Panc1 (cell line): ENCODE data around the gene OSGIN1. TPM values are rescaled to one million over a fixed set of nuclear protein-coding genes. Genes with fewer than 3 reads are reported as not detected.

Experiments
- ATAC-seq: fragments of 200-7000 bp; cut with Tn5 transposase; 2 replicates; pipeline ENCODE4 v1.9.1; 2020; ENCODE audit warnings: mild to moderate bottlenecking, moderate library complexity
- BruUV-seq: library from RNA; stranded (reverse); fragments of 400-500 nt; replicated peaks from 2 replicates; lab custom pipeline; 2021; lab: Mats Ljungman, UMichigan
- CTCF ChIA-PET: fragments of 300-600 bp; sonication (Branson Sonifier 250); formaldehyde crosslinking; loops from one replicate; lab custom pipeline; 2022; ENCODE audit warnings: antibody characterized with exemption; lab: Charles Lee
- POLR2A ChIA-PET: fragments of 300-600 bp; sonication (Branson Sonifier 250); formaldehyde crosslinking; loops from one replicate; lab custom pipeline; 2022; ENCODE audit warnings: antibody characterized with exemption; lab: Charles Lee
- DNase-seq: peaks from one replicate; pipeline ENCODE4 v3.0.0-alpha.2; 2010; ENCODE audit warnings: low read depth, low spot score
- H3K27ac ChIP-seq: 2 replicates; pipeline ENCODE4 v1.5.1; 2011; ENCODE audit warnings: mild to moderate bottlenecking, low read length, inconsistent platforms
- H3K27me3 ChIP-seq: fragments of 200-500 bp; sonication (Bioruptor generic); 2 replicates; pipeline ENCODE4 v1.6.0; 2014; ENCODE audit warnings: low read length, inconsistent platforms; ENCODE audit not compliant: control insufficient read depth, insufficient read depth
- H3K36me3 ChIP-seq: fragments of 200-500 bp; sonication (Bioruptor generic); 2 replicates; pipeline ENCODE4 v1.5.1; 2014; ENCODE audit warnings: inconsistent platforms, mild to moderate bottlenecking, low read length, moderate library complexity; ENCODE audit not compliant: control insufficient read depth, insufficient read depth
- H3K4me1 ChIP-seq: 2 replicates; pipeline ENCODE4 v1.5.1; 2011; ENCODE audit warnings: inconsistent platforms, mild to moderate bottlenecking, low read length, moderate library complexity; ENCODE audit not compliant: control insufficient read depth, insufficient read depth
- H3K4me3 ChIP-seq, 2 experiments: 2 replicates each; pipeline ENCODE4 v1.5.1; 2011 to 2012; ENCODE audit warnings: low read depth in 2 of 2, low read length in 2 of 2, mild to moderate bottlenecking in 2 of 2, inconsistent platforms in 1 of 2, moderate library complexity in 1 of 2
- H3K9me3 ChIP-seq: fragments of 200-500 bp; sonication (Bioruptor generic); 2 replicates; pipeline ENCODE4 v1.5.1; 2014; ENCODE audit warnings: low read depth, mild to moderate bottlenecking, inconsistent platforms, low read length, moderate library complexity; ENCODE audit not compliant: control insufficient read depth, insufficient read depth
- CTCF ChIP-seq: fragments of 450-650 bp; IDR thresholded peaks from 2 replicates; pipeline ENCODE4 v1.5.1; 2017; ENCODE audit warnings: mild to moderate bottlenecking
- POLR2AphosphoS5 ChIP-seq: IDR thresholded peaks from 2 replicates; pipeline ENCODE4 v1.6.1; 2012; ENCODE audit warnings: mild to moderate bottlenecking, low read depth, low read length, moderate library complexity
- REST ChIP-seq, 2 experiments: IDR thresholded peaks; 2 replicates each; pipeline ENCODE4 v1.6.1; 2011 to 2012; ENCODE audit warnings: low read depth in 2 of 2, control low read depth in 1 of 2, low read length in 1 of 2, mild to moderate bottlenecking in 1 of 2, moderate library complexity in 1 of 2; ENCODE audit not compliant: insufficient read depth in 1 of 2
- SIN3A ChIP-seq: IDR thresholded peaks from 2 replicates; pipeline ENCODE4 v1.6.1; 2012; ENCODE audit warnings: low read depth, mild to moderate bottlenecking, low read length, moderate library complexity, borderline replicate concordance; ENCODE audit not compliant: insufficient read depth
- TCF7L2 ChIP-seq: IDR thresholded peaks from 2 replicates; pipeline ENCODE4 v1.6.1; 2011; ENCODE audit warnings: mild to moderate bottlenecking, low read depth, low read length, inconsistent platforms
- in situ Hi-C: cut with HindIII; loops from 2 replicates; pipeline ENCODE4 v1.10.0; 2016; ENCODE audit warnings: low sequenced_read_pairs, low pct_unique_long_range_greater_than_20kb
- intact Hi-C: fragments of 100-400 bp; cut with micrococcal nuclease; formaldehyde crosslinking; loops from one replicate; pipeline ENCODE4 v1.10.0; 2022; ENCODE audit not compliant: unreplicated experiment
- total RNA-seq: library from RNA; stranded (reverse); gene quantifications from one replicate; pipeline ENCODE4 v1.2.1, GENCODE V29; 2021; ENCODE audit not compliant: unreplicated experiment

Gene OSGIN1
- total RNA-seq, 1 experiment from 2014 or later = 4.9 TPM

- Histone ChIP-seq H3K36me3 (no peaks in the 10 kb centered on the region), H3K4me1 (no peaks in the 10 kb centered on the region), H3K27ac (no peak overlapping the region), H3K9me3 (no peaks in the 10 kb centered on the region), H3K4me3 (no peak overlapping the region), H3K27me3 (no peaks in the 10 kb centered on the region)
- in situ Hi-C loops = no loop called here
- ATAC-seq = no peak
- POLR2A ChIA-PET = interaction anchor here (0.6 kb wide), 1 partner anchor 10 kb away, joined by 4 read pairs; no protein-coding TSS in a partner anchor
- no peak for DNase-seq
- intact Hi-C loops = no loop called here
- BruUV-seq = no TSS peak
- TF ChIP-seq POLR2AphosphoS5 = no peak
- no peak for TF ChIP-seq REST (IDR thresholded peaks at IDR 0.05; ENCODE audit: insufficient read depth in 1 of 2, low read depth in 2 of 2, low read length in 1 of 2)
- TF ChIP-seq SIN3A = no peak
- no peak for TF ChIP-seq CTCF
- no peak for TF ChIP-seq TCF7L2
- CTCF ChIA-PET = no interaction called here
Observed at GRCh38 chr16:83995754-83996153, 42.7 kb downstream of the OSGIN1 start.

- in situ Hi-C loops (no loop called here), intact Hi-C loops (no loop called here)
- no peaks in the 10 kb centered on the region for H3K36me3 ChIP-seq
- H3K27me3 ChIP-seq = no peaks in the 10 kb centered on the region
- no peaks in the 10 kb centered on the region for H3K9me3 ChIP-seq
- H3K27ac ChIP-seq = no peak overlapping the region
- TF ChIP-seq POLR2AphosphoS5 (no peak), CTCF (no peak), SIN3A (no peak), REST (IDR thresholded peaks at IDR 0.05; ENCODE audit: insufficient read depth in 1 of 2, low read depth in 2 of 2, low read length in 1 of 2) (no peak), TCF7L2 (no peak)
- no peak for ATAC-seq
- ChIA-PET POLR2A (no interaction called here), CTCF (no interaction called here)
- no peak overlapping the region for H3K4me3 ChIP-seq
- DNase-seq = no peak
- BruUV-seq = no TSS peak
- no peaks in the 10 kb centered on the region for H3K4me1 ChIP-seq
Observed at GRCh38 chr16:83996481-83997252, 43.6 kb downstream of the OSGIN1 start.
